Transverse colon (tissue), 4 donors: ENCODE results near the gene NPW. TPM values are rescaled to one million over a fixed set of nuclear protein-coding genes. Genes with fewer than 3 reads are reported as not detected.
A peak's percentile ranks its signal among the peaks of the same experiment; 100 is the strongest.

ENCODE experiments used
- DNase-seq: peaks from one replicate; pipeline ENCODE4 v3.0.0-alpha.2; 2019
- H3K27ac ChIP-seq, 4 donors: fragments of 200-600 bp; sonication (generic); 2 replicates each; pipeline ENCODE4 v1.5.1; 2016 to 2018; ENCODE audit warnings: inconsistent platforms in 4 of 4
- H3K27me3 ChIP-seq: fragments of 200-600 bp; sonication (generic); 2 replicates; pipeline ENCODE4 v1.5.1; 2017; ENCODE audit warnings: inconsistent platforms
- H3K36me3 ChIP-seq, 4 donors: fragments of 200-600 bp; sonication (generic); 2 replicates each; pipeline ENCODE4 v1.5.1; 2017 to 2019; ENCODE audit warnings: inconsistent platforms in 4 of 4
- H3K4me1 ChIP-seq, 4 donors: fragments of 200-600 bp; sonication (generic); 2 replicates each; pipeline ENCODE4 v1.5.1; 2017 to 2020; ENCODE audit warnings: inconsistent platforms in 4 of 4
- H3K4me3 ChIP-seq, 4 donors: fragments of 200-600 bp; sonication (generic); 1 replicate in 1 of 4; 2 replicates in 3 of 4; pipeline versions ENCODE4 v1.5.1 to v1.6.1; 2017 to 2019; ENCODE audit warnings: inconsistent platforms in 4 of 4
- H3K9me3 ChIP-seq, 2 donors: fragments of 200-600 bp; sonication (generic); 2 replicates each; pipeline ENCODE4 v1.5.1; 2017 to 2019; ENCODE audit warnings: inconsistent platforms in 2 of 2
- CTCF ChIP-seq, 5 experiments: fragments of 200-600 bp in 3 of 5; fragments of 450-650 bp in 2 of 5; sonication (generic) in 3 of 5; IDR thresholded peaks; 1 replicate in 2 of 5; 2 replicates in 3 of 5; pipeline ENCODE4 v1.5.1; 2016 to 2017; ENCODE audit warnings: antibody characterized with exemption in 5 of 5, inconsistent platforms in 3 of 5, mild to moderate bottlenecking in 2 of 5, moderate library complexity in 1 of 5
- EP300 ChIP-seq: sonication (generic); formaldehyde crosslinking; IDR thresholded peaks from one replicate; pipeline ENCODE4 v1.6.1; 2017; ENCODE audit warnings: antibody characterized with exemption, low read depth
- POLR2A ChIP-seq: fragments of 450-650 bp; IDR thresholded peaks from one replicate; pipeline ENCODE4 v1.6.1; 2016; ENCODE audit warnings: antibody characterized with exemption, mild to moderate bottlenecking, moderate library complexity
- POLR2AphosphoS5 ChIP-seq, 3 donors: sonication (generic); formaldehyde crosslinking; IDR thresholded peaks; one replicate each; pipeline ENCODE4 v1.6.1; 2016; ENCODE audit warnings: antibody characterized with exemption in 3 of 3
- WGBS, 2 donors: methylation state at CpG; one replicate each; pipeline ENCODE4 v1.1.5; 2018; ENCODE audit warnings: low coverage in 1 of 2; 5-methylcytosine and 5-hydroxymethylcytosine counted together
- in situ Hi-C, 4 donors: fragments of 200-750 bp; cut with MboI; loops; one replicate each; pipeline versions ENCODE4 v1.15.0 to v1.15.1; 2017; ENCODE audit warnings: low sequenced_read_pairs in 3 of 4, low pct_ligation_motif_present in 1 of 4, low pct_unique_long_range_greater_than_20kb in 1 of 4
- intact Hi-C: fragments of 100-400 bp; cut with DNase I; formaldehyde crosslinking; loops from one replicate; pipeline ENCODE4 v1.15.1; 2023; ENCODE audit warnings: low total_unique reads
- total RNA-seq, 4 donors: library from RNA; depleted of rRNA; stranded (reverse); fragments of >200 nt; gene quantifications; one replicate each; pipeline ENCODE4 v1.1.0, GENCODE V29; 2016

Gene NPW
- total RNA-seq, 4 donors from 2014 or later: 0.41 TPM; not detected in 3

- in situ Hi-C loops (no loop called here), intact Hi-C loops (loop anchor here (10.0 kb wide), 1 partner anchor 675 kb away; no protein-coding TSS in a partner anchor)
- WGBS, 2 donors: 8% methylated on average over 50 of the region's 67 CpGs; no CpG with 5 or more reads in 1 of the 2 donors
Measured at GRCh38 chr16:1989209-1990100, 30.1 kb upstream of the NPW start, which contains the start of gene SYNGR3. SYNGR3 (plus strand) TSS chr16:1989970; CDS start chr16:1990103, 133 bp downstream.

GRCh38 chr16:1990101-1990350, 29.6 kb upstream of the NPW start:
- TF ChIP-seq EP300: no peak
- TF ChIP-seq POLR2A: no peak
- no peak for TF ChIP-seq POLR2AphosphoS5 (IDR thresholded peaks at IDR 0.05)
- no peak for TF ChIP-seq CTCF (IDR thresholded peaks at IDR 0.05)
- DNase-seq: no peak
- intact Hi-C loops (no loop called here), in situ Hi-C loops (no loop called here)
- no peak overlapping the region for H3K27ac ChIP-seq
- no peaks in the 10 kb centered on the region for H3K9me3 ChIP-seq
- peak overlapping the region in 2 of 4 donors; percentile 30 to 31 for H3K4me3 ChIP-seq
- peaks cover 34% of the 10 kb centered on the region for H3K27me3 ChIP-seq
- WGBS, 2 donors: no CpG with 5 or more reads among the region's 25 CpGs
- H3K4me1 ChIP-seq: peaks cover 18 to 44% (median 38%) of the 10 kb centered on the region in 4 donors
- peaks cover 0 to 7% (median 0%) of the 10 kb centered on the region in 4 donors for H3K36me3 ChIP-seq

More at GRCh38 chr16:1989209-1990100, 30.1 kb upstream of the NPW start, which contains the start of gene SYNGR3:
- no peak for DNase-seq
- TF ChIP-seq EP300 (no peak), CTCF (IDR thresholded peaks at IDR 0.05) (no peak), POLR2A (no peak), POLR2AphosphoS5 (IDR thresholded peaks at IDR 0.05) (no peak)
- peaks cover 34% of the 10 kb centered on the region for H3K27me3 ChIP-seq
- peaks cover 0 to 7% (median 0%) of the 10 kb centered on the region in 4 donors for H3K36me3 ChIP-seq
- H3K9me3 ChIP-seq: no peaks in the 10 kb centered on the region
- peak within 1 kb of the TSS; percentile 54 to 83 (median 60) for H3K27ac ChIP-seq
- peak within 1 kb of the TSS in 3 of 4 donors; percentile 11 to 31 (median 30) for H3K4me3 ChIP-seq
- peaks cover 23 to 50% (median 43%) of the 10 kb centered on the region in 4 donors for H3K4me1 ChIP-seq

- H3K4me3 ChIP-seq: peak overlapping the region in 3 of 4 donors; percentile 11 to 31 (median 30)
- in situ Hi-C loops: no loop called here
- 1% methylated on average over 48 of the region's 50 CpGs; no CpG with 5 or more reads in 1 of the 2 donors for WGBS, 2 donors
- peaks cover 14 to 39% (median 32%) of the 10 kb centered on the region in 4 donors for H3K4me1 ChIP-seq
- TF ChIP-seq POLR2AphosphoS5 (IDR thresholded peaks at IDR 0.05): peak in 2 of 3 donors; percentile 20 to 29
- TF ChIP-seq EP300: no peak
- TF ChIP-seq POLR2A: peak; percentile 41
- TF ChIP-seq CTCF (IDR thresholded peaks at IDR 0.05): no peak
- peak overlapping the region; percentile 54 to 83 (median 60) for H3K27ac ChIP-seq
- H3K9me3 ChIP-seq: no peaks in the 10 kb centered on the region
- peaks cover 34% of the 10 kb centered on the region for H3K27me3 ChIP-seq
- DNase-seq: peak; percentile 77
- intact Hi-C loops: no loop called here
- H3K36me3 ChIP-seq: peaks cover 0 to 7% (median 0%) of the 10 kb centered on the region in 4 donors
Measured at GRCh38 chr16:1990351-1991134, 29.0 kb upstream of the NPW start.

GRCh38 chr16:1991135-1991551, 28.4 kb upstream of the NPW start:
- peaks cover 34% of the 10 kb centered on the region for H3K27me3 ChIP-seq
- TF ChIP-seq EP300 (no peak), POLR2AphosphoS5 (IDR thresholded peaks at IDR 0.05) (peak in 1 of 3 donors; percentile 27), CTCF (IDR thresholded peaks at IDR 0.05) (no peak), POLR2A (no peak)
- intact Hi-C loops (no loop called here), in situ Hi-C loops (no loop called here)
- peak; percentile 79 for DNase-seq
- peak overlapping the region; percentile 63 to 83 (median 76) for H3K27ac ChIP-seq
- peak overlapping the region in 2 of 4 donors; percentile 24 to 52 for H3K4me3 ChIP-seq
- WGBS, 2 donors: 7% methylated on average over 18 of the region's 18 CpGs; no CpG with 5 or more reads in 1 of the 2 donors
- H3K9me3 ChIP-seq: no peaks in the 10 kb centered on the region
- H3K36me3 ChIP-seq: peaks cover 0 to 4% (median 0%) of the 10 kb centered on the region in 4 donors
- H3K4me1 ChIP-seq: peaks cover 8 to 33% (median 26%) of the 10 kb centered on the region in 4 donors
